WTC11 (cell line): ENCODE data around the gene MITF. TPM values are rescaled to one million over a fixed set of nuclear protein-coding genes. Genes with fewer than 3 reads are reported as not detected.

Source experiments
- ATAC-seq: fragments of 200-7000 bp; cut with Tn5 transposase; 2 replicates; pipeline ENCODE4 v1.10.0; 2021; ENCODE audit warnings: mild to moderate bottlenecking, moderate library complexity
- CTCF ChIA-PET: fragments of 300-600 bp; sonication (Branson Sonifier 250); formaldehyde crosslinking; loops from one replicate; lab custom pipeline; 2021; ENCODE audit warnings: antibody characterized with exemption; lab: Charles Lee
- POLR2A ChIA-PET: fragments of 350-600 bp; sonication (Branson Sonifier 250); formaldehyde crosslinking; loops from one replicate; lab custom pipeline; 2021; ENCODE audit warnings: antibody characterized with exemption; lab: Charles Lee
- DNase-seq: peaks from one replicate; pipeline ENCODE4 v3.0.0; 2021; ENCODE audit warnings: low spot score
- H3K27ac Mint-ChIP-seq: 2 replicates; pipeline ENCODE4 v1.8.0; 2021; ENCODE audit warnings: mixed read lengths
- H3K27me3 Mint-ChIP-seq: 2 replicates; pipeline ENCODE4 v1.8.0; 2021; ENCODE audit warnings: low read depth, mild to moderate bottlenecking, moderate library complexity, mixed read lengths
- H3K36me3 Mint-ChIP-seq: 2 replicates; pipeline ENCODE4 v1.8.0; 2021; ENCODE audit warnings: mixed read lengths
- H3K4me1 Mint-ChIP-seq: 2 replicates; pipeline ENCODE4 v1.8.0; 2022; ENCODE audit warnings: mixed read lengths
- H3K4me3 Mint-ChIP-seq: 2 replicates; pipeline ENCODE4 v1.8.0; 2021; ENCODE audit warnings: mild to moderate bottlenecking, moderate library complexity, mixed read lengths
- H3K9me3 Mint-ChIP-seq: 2 replicates; pipeline ENCODE4 v1.8.0; 2021; ENCODE audit warnings: mixed read lengths
- ATF2 ChIP-seq: sonication (generic); formaldehyde crosslinking; IDR thresholded peaks from 2 replicates; pipeline ENCODE4 v1.8.1; 2022; ENCODE audit warnings: low read depth, missing genetic modification reagents, borderline replicate concordance
- ATF6 ChIP-seq: sonication (generic); formaldehyde crosslinking; IDR thresholded peaks from 2 replicates; pipeline ENCODE4 v1.8.1; 2023; ENCODE audit warnings: mild to moderate bottlenecking, missing genetic modification reagents
- E2F5 ChIP-seq: sonication (generic); formaldehyde crosslinking; IDR thresholded peaks from 2 replicates; pipeline ENCODE4 v1.8.1; 2022; ENCODE audit warnings: mild to moderate bottlenecking, moderate library complexity, missing genetic modification reagents
- HMGXB4 ChIP-seq: sonication (generic); formaldehyde crosslinking; IDR thresholded peaks from 2 replicates; pipeline ENCODE4 v1.8.1; 2023; ENCODE audit warnings: mild to moderate bottlenecking, moderate library complexity, missing genetic modification reagents
- IRF1 ChIP-seq: sonication (generic); formaldehyde crosslinking; IDR thresholded peaks from 2 replicates; pipeline ENCODE4 v1.8.0; 2023; ENCODE audit warnings: missing genetic modification reagents
- JUN ChIP-seq: sonication (generic); formaldehyde crosslinking; IDR thresholded peaks from 2 replicates; pipeline ENCODE4 v1.8.0; 2023; ENCODE audit warnings: mild to moderate bottlenecking, missing genetic modification reagents
- NR1H2 ChIP-seq: sonication (generic); formaldehyde crosslinking; IDR thresholded peaks from 2 replicates; pipeline ENCODE4 v1.9.0; 2021; ENCODE audit warnings: mild to moderate bottlenecking, moderate library complexity, missing genetic modification reagents
- NR2C2 ChIP-seq: sonication (generic); formaldehyde crosslinking; IDR thresholded peaks from 2 replicates; pipeline ENCODE4 v1.8.0; 2022; ENCODE audit warnings: mild to moderate bottlenecking, missing genetic modification reagents
- PRDM15 ChIP-seq: sonication (generic); formaldehyde crosslinking; IDR thresholded peaks from 2 replicates; pipeline ENCODE4 v1.8.0; 2022; ENCODE audit warnings: missing genetic modification reagents
- RELA ChIP-seq: sonication (generic); formaldehyde crosslinking; IDR thresholded peaks from 2 replicates; pipeline ENCODE4 v1.8.1; 2022; ENCODE audit warnings: missing genetic modification reagents, mild to moderate bottlenecking, borderline replicate concordance
- SMAD3 ChIP-seq: sonication (generic); formaldehyde crosslinking; IDR thresholded peaks from 2 replicates; pipeline ENCODE4 v1.8.0; 2022; ENCODE audit warnings: missing genetic modification reagents, mild to moderate bottlenecking, borderline replicate concordance
- SOX15 ChIP-seq: fragments of 250-450 bp; sonication (Bioruptor Pico); IDR thresholded peaks from 2 replicates; pipeline ENCODE4 v1.9.0; 2021; ENCODE audit warnings: mild to moderate bottlenecking
- USF2 ChIP-seq: sonication (generic); formaldehyde crosslinking; IDR thresholded peaks from 2 replicates; pipeline ENCODE4 v1.8.1; 2023; ENCODE audit warnings: mild to moderate bottlenecking, missing genetic modification reagents, moderate library complexity
- ZMAT4 ChIP-seq: fragments of 250-450 bp; sonication (Bioruptor Pico); IDR thresholded peaks from 2 replicates; pipeline ENCODE4 v1.9.0; 2021; ENCODE audit warnings: mild to moderate bottlenecking
- ZNF396 ChIP-seq: fragments of 250-450 bp; sonication (Bioruptor Pico); IDR thresholded peaks from 2 replicates; pipeline ENCODE4 v1.8.0; 2021; ENCODE audit warnings: mild to moderate bottlenecking, moderate library complexity, borderline replicate concordance
- ZNF425 ChIP-seq: fragments of 250-450 bp; sonication (Bioruptor Pico); conservative IDR thresholded peaks from 2 replicates; pipeline ENCODE4 v1.9.0; 2021; ENCODE audit warnings: mild to moderate bottlenecking
- total RNA-seq: library from RNA; stranded (reverse); gene quantifications from 3 replicates; pipeline ENCODE4 v1.2.3, GENCODE V29; 2021

MITF gene
- total RNA-seq, 1 experiment from 2014 or later = 1.3 TPM

GRCh38 chr3:69913422-69913821 is 174.2 kb downstream of the MITF start:
- DNase-seq = no peak
- TF ChIP-seq ZMAT4 (no peak), E2F5 (CRISPR knock-in tag) (no peak), PRDM15 (CRISPR knock-in tag) (no peak), JUN (CRISPR knock-in tag) (no peak)
- H3K36me3 Mint-ChIP-seq = peaks cover 13% of the 10 kb centered on the region
- POLR2A ChIA-PET = no interaction called here
- CTCF ChIA-PET = no interaction called here
- H3K27me3 Mint-ChIP-seq = peaks cover 8% of the 10 kb centered on the region; the same call in 1 of the 2 replicates
- H3K9me3 Mint-ChIP-seq = peaks cover 34% of the 10 kb centered on the region
- ATAC-seq = no peak
- no peak overlapping the region for H3K27ac Mint-ChIP-seq
- no peak overlapping the region for H3K4me3 Mint-ChIP-seq
- H3K4me1 Mint-ChIP-seq = no peaks in the 10 kb centered on the region

GRCh38 chr3:69914395-69914794 is 175.1 kb downstream of the MITF start:
- no peaks in the 10 kb centered on the region for H3K4me1 Mint-ChIP-seq
- DNase-seq (no peak), ATAC-seq (no peak)
- POLR2A ChIA-PET = no interaction called here
- H3K27me3 Mint-ChIP-seq = peaks cover 5% of the 10 kb centered on the region; the same call in 1 of the 2 replicates
- H3K9me3 Mint-ChIP-seq = peaks cover 28% of the 10 kb centered on the region
- no peak overlapping the region for H3K27ac Mint-ChIP-seq
- H3K4me3 Mint-ChIP-seq = no peak overlapping the region
- CTCF ChIA-PET = no interaction called here
- peaks cover 8% of the 10 kb centered on the region for H3K36me3 Mint-ChIP-seq
- no peak for TF ChIP-seq ATF6 (CRISPR knock-in tag)
- TF ChIP-seq SMAD3 (CRISPR knock-in tag) = no peak
- TF ChIP-seq RELA (CRISPR knock-in tag) = no peak
- no peak for TF ChIP-seq ZNF396 (CRISPR knock-in tag)
- TF ChIP-seq ZNF425 (CRISPR knock-in tag) = no peak
- no peak for TF ChIP-seq NR1H2 (CRISPR knock-in tag)
- TF ChIP-seq USF2 (CRISPR knock-in tag) = no peak
- TF ChIP-seq IRF1 = no peak
- no peak for TF ChIP-seq PRDM15 (CRISPR knock-in tag)
- no peak for TF ChIP-seq HMGXB4 (CRISPR knock-in tag)
- TF ChIP-seq NR2C2 (CRISPR knock-in tag) = no peak
- TF ChIP-seq SOX15 (CRISPR knock-in tag) = no peak
- TF ChIP-seq ATF2 = no peak
